NCI-H2081 treated with DMSO at 0.1 percent for 48 hours (cell line): Measurements from ENCODE around the gene SLC35D2.
"Not testable (repeated sequence)": the region's sequence is repeated elsewhere in the genome, so short reads cannot be mapped to it uniquely, and the experiment has no call there.

Experiments
- DNase-seq: peaks from one replicate; lab custom pipeline; 2025; lab: John Stamatoyannopoulos, UW

The SLC35D2 gene

GRCh38 chr9:96360976-96361375, 22.5 kb downstream of the SLC35D2 start:
- no peak for DNase-seq

GRCh38 chr9:96360523-96360922, 23.0 kb downstream of the SLC35D2 start:
- not testable (repeated sequence) for DNase-seq

- no peak for DNase-seq
These were observed 32.6 kb downstream of the SLC35D2 start for GRCh38 chr9:96350866-96351265.

GRCh38 chr9:96348261-96348660, 35.2 kb downstream of the SLC35D2 start:
- no peak for DNase-seq

- DNase-seq, result no peak
These were observed 38.0 kb downstream of the SLC35D2 start for GRCh38 chr9:96345551-96345950.

- no peak for DNase-seq
These were observed 38.9 kb downstream of the SLC35D2 start for GRCh38 chr9:96344458-96345180.

- no peak for DNase-seq
These were observed 39.8 kb downstream of the SLC35D2 start for GRCh38 chr9:96343515-96344360.

- no peak for DNase-seq
These were observed 40.8 kb downstream of the SLC35D2 start for GRCh38 chr9:96342571-96343245.

GRCh38 chr9:96340707-96341106, 42.8 kb downstream of the SLC35D2 start:
- DNase-seq, result no peak

- DNase-seq, result no peak
These were observed 45.2 kb downstream of the SLC35D2 start for GRCh38 chr9:96338299-96338698.

- DNase-seq, result no peak
These were observed 49.6 kb downstream of the SLC35D2 start for GRCh38 chr9:96333958-96334357.

- no peak for DNase-seq
These were observed 52.1 kb downstream of the SLC35D2 start for GRCh38 chr9:96331236-96331947.

- no peak for DNase-seq
These were observed 55.7 kb downstream of the SLC35D2 start for GRCh38 chr9:96327694-96328352.

GRCh38 chr9:96323169-96323568, 60.3 kb downstream of the SLC35D2 start:
- no peak for DNase-seq

- DNase-seq, result not testable (repeated sequence)
These were observed 60.8 kb downstream of the SLC35D2 start for GRCh38 chr9:96322736-96323135.

GRCh38 chr9:96322210-96322609, 61.3 kb downstream of the SLC35D2 start:
- DNase-seq, result not testable (repeated sequence)

- no peak for DNase-seq
These were observed 62.0 kb downstream of the SLC35D2 start for GRCh38 chr9:96321515-96321914.

GRCh38 chr9:96320749-96321280, 62.7 kb downstream of the SLC35D2 start:
- DNase-seq, result no peak

GRCh38 chr9:96318921-96319565, 64.5 kb downstream of the SLC35D2 start:
- DNase-seq, result no peak

- DNase-seq, result no peak
These were observed 66.1 kb downstream of the SLC35D2 start for GRCh38 chr9:96317335-96317980.
